Measurements from ENCODE around the gene DAZAP1. TPM values are rescaled to one million over a fixed set of nuclear protein-coding genes. Genes with fewer than 3 reads are reported as not detected.

The DAZAP1 gene
- total and polyA plus RNA-seq, 2 of the 4 experiments (the other 2 are of a cell fraction) = 22.0 to 62.8 TPM

DNA sequence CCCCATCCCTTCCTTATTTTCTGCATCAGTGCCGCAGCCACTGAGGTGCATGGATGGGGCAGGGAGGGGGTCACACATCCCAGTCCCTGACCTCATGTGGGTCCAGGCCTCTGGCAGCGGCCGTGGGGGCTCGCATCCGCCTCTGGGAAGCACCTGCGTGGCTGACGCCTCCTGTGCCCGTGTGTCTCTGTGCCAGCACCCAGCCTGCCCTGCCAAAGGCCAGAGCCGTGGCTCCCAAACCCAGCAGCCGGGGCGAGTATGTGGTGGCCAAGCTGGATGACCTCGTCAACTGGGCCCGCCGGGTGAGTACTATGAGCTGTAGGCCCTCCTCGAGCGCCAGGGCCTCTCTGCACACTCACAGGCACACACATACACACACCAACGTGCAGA, 18.8 kb upstream of the DAZAP1 start:
- Histone ChIP-seq H3K4me3 (ENCODE audit: insufficient read depth, low read depth, low read length) (no peak overlapping the region), H3K36me3 (ENCODE audit: control insufficient read depth, insufficient read depth, low read length) (peaks cover 25% of the 10 kb centered on the region), H3K9me3 (ENCODE audit: control insufficient read depth, insufficient read depth, low read length) (no peaks in the 10 kb centered on the region), H2AK5ac (ENCODE audit: low read depth, low read length) (no peak overlapping the region), H2AK9ac (replicated peaks; ENCODE audit: low read depth, low read length, poor library complexity) (no peak overlapping the region), H3K14ac (replicated peaks; ENCODE audit: low read depth, low read length) (no peak overlapping the region), H3K23ac (ENCODE audit: low read depth, low read length) (no peak overlapping the region), H4K20me1 (ENCODE audit: insufficient read depth, low read length) (peaks cover under 1% of the 10 kb centered on the region), H3K56ac (ENCODE audit: extremely low read depth, insufficient read depth, low read length) (no peak overlapping the region), H2BK15ac (ENCODE audit: low read depth, low read length) (no peak overlapping the region), H3K27ac (ENCODE audit: insufficient read depth, low read length) (no peak overlapping the region), H2BK120ac (ENCODE audit: low read depth, low read length) (no peak overlapping the region), H3K79me1 (ENCODE audit: low read depth in 1 of 2, low read length in 2 of 2) (peaks cover 9 to 44% of the 10 kb centered on the region in 2 experiments; a peak in 3 of 4 replicates), H4K8ac (ENCODE audit: low read depth in 2 of 2, low read length in 2 of 2) (no peak overlapping the region), H3K9ac (ENCODE audit: low read depth, low read length) (no peak overlapping the region), H3K4me1 (ENCODE audit: control insufficient read depth, insufficient read depth, low read length) (no peaks in the 10 kb centered on the region), H3K9me1 (ENCODE audit: insufficient read depth, low read length) (peaks cover 4% of the 10 kb centered on the region; the same call in 1 of the 2 replicates), H2BK20ac (ENCODE audit: low read depth, low read length) (no peak overlapping the region), H3K4ac (ENCODE audit: low read depth, low read length) (no peak overlapping the region), H2AFZ (replicated peaks; ENCODE audit: low read length, poor library complexity) (no peak overlapping the region), H3K18ac (ENCODE audit: low read depth, low read length) (no peak overlapping the region), H2BK5ac (ENCODE audit: low read depth, low read length, poor library complexity, severe bottlenecking) (no peak overlapping the region), H4K5ac (ENCODE audit: low read depth, low read length) (no peak overlapping the region), H3K27me3 (ENCODE audit: control insufficient read depth, insufficient read depth, low read length) (no peaks in the 10 kb centered on the region), H4K91ac (ENCODE audit: insufficient read depth, low read depth, low read length) (no peak overlapping the region), H3K4me2 (ENCODE audit: low read depth, low read length) (no peak overlapping the region)
- ATAC-seq (ENCODE audit: low read depth) (no peak), DNase-seq (no peak)
- no TSS peak for BruUV-seq (replicated peaks)
- WGBS, 2 experiments (ENCODE audit: extremely low coverage in 2 of 2, insufficient read length in 1 of 2) = 96% methylated on average over 16 of the region's 17 CpGs; no CpG with 5 or more reads in 1 of the 2 experiments
- dilution Hi-C loops (cut with HindIII; ENCODE audit: low sequenced_read_pairs, unreplicated experiment) (no loop called here), in situ Hi-C loops (cut with MboI; ENCODE audit: low sequenced_read_pairs) (no loop called here), intact Hi-C loops (cut with micrococcal nuclease) (no loop called here)
- TF ChIP-seq MXI1 (IDR thresholded peaks at IDR 0.05; ENCODE audit: borderline replicate concordance, low read depth, low read length) (no peak), MAZ (IDR thresholded peaks at IDR 0.05; ENCODE audit: borderline replicate concordance, low read depth, low read length) (no peak), MAFK (IDR thresholded peaks at IDR 0.05; ENCODE audit: low read depth, low read length) (no peak), RAD21 (IDR thresholded peaks at IDR 0.05; ENCODE audit: low read length) (no peak), CHD1 (IDR thresholded peaks at IDR 0.05; ENCODE audit: low read depth, low read length) (no peak), FOS (IDR thresholded peaks at IDR 0.05; ENCODE audit: low read depth, low read length) (no peak), SMC3 (IDR thresholded peaks at IDR 0.05; ENCODE audit: low read depth, low read length) (no peak), NFE2L2 (IDR thresholded peaks at IDR 0.05; ENCODE audit: low read depth, low read length) (no peak), CEBPB (IDR thresholded peaks at IDR 0.05; ENCODE audit: low read depth, low read length) (no peak), POLR2A (IDR thresholded peaks at IDR 0.05; ENCODE audit: low read depth, low read length) (no peak), RCOR1 (IDR thresholded peaks at IDR 0.05; ENCODE audit: insufficient replicate concordance, low read length) (no peak), RFX5 (IDR thresholded peaks at IDR 0.05; ENCODE audit: low read depth, low read length) (no peak)
- TF ChIP-seq, protein P1, sequence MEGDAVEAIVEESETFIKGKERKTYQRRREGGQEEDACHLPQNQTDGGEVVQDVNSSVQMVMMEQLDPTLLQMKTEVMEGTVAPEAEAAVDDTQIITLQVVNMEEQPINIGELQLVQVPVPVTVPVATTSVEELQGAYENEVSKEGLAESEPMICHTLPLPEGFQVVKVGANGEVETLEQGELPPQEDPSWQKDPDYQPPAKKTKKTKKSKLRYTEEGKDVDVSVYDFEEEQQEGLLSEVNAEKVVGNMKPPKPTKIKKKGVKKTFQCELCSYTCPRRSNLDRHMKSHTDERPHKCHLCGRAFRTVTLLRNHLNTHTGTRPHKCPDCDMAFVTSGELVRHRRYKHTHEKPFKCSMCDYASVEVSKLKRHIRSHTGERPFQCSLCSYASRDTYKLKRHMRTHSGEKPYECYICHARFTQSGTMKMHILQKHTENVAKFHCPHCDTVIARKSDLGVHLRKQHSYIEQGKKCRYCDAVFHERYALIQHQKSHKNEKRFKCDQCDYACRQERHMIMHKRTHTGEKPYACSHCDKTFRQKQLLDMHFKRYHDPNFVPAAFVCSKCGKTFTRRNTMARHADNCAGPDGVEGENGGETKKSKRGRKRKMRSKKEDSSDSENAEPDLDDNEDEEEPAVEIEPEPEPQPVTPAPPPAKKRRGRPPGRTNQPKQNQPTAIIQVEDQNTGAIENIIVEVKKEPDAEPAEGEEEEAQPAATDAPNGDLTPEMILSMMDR (conservative IDR thresholded peaks at IDR 0.05; ENCODE audit: low read depth, low read length) = no peak
- ChIA-PET POLR2A (ENCODE audit: unreplicated experiment) (no interaction called here), CTCF (no interaction called here)
